Activated CD8-positive, alpha-beta memory T cell treated with anti-CD3 and anti-CD28 coated beads, Interleukin-2, amount 50 U/mL, for 24 hours (primary cell): ENCODE data around the gene MICU1.

Experiments
- DNase-seq: peaks from one replicate; pipeline ENCODE4 v3.0.0-alpha.2; 2020; ENCODE audit errors: extremely low read depth

MICU1 gene

DNA sequence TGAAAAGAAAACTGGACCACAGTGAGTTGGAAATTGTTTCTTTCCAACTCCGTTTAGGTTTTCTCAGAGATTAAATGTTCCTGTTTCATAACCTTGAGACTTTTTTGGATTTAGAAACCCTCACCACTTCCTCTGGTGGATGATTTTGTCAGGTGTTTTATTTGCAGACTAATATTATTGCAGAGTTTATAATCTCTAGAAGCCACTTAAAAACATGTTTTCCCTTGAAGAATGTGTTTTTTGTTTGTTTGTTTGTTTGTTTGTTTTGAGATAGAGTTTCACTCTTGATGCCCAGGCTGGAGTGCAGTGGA, 520 bp upstream of the MICU1 start:
- no peak for DNase-seq

DNA sequence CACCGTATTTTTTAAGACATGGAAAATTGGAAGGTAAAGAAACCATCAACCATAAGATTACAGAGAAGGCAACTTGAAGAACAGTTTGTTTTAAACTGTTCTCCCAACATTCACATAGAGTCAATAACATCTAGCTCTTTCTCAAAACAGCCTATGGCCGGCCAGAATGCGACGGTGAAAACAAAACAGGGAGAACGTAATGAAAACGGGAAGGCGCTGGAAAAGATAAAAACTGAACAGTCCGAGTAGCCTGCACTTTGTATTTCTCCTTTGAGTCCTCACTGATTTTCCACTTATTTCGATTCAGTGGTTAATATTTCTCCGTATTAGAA, 637 bp downstream of the MICU1 start:
- DNase-seq = no peak

GRCh38 chr10:72622271-72622670, 3.6 kb downstream of the MICU1 start:
- no peak for DNase-seq

DNA sequence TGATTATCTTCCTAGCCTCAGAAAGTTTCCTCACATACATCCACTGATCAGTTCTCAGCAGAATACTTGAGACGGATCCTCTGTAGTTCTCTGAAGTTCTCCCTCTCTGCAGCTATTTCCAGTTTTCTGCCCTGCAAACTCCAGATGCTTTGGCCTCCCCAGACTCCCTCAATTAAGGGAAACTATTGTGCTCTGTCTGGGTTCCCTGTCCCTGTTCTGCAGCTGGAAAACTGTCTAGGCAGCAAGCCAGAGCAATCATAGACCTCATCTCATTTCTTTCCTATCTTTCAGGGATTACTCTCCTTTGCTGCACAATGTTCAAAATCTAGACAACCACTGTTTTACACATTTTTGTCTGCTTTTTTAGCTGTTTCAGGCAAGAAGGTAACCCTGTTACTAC, 9.2 kb downstream of the MICU1 start:
- DNase-seq = no peak

- no peak for DNase-seq
Observed at GRCh38 chr10:72615970-72616369, 9.9 kb downstream of the MICU1 start.

GRCh38 chr10:72612203-72612826, 13.6 kb downstream of the MICU1 start:
- no peak for DNase-seq

- no peak for DNase-seq
Observed at GRCh38 chr10:72611783-72612182, 14.1 kb downstream of the MICU1 start.

GRCh38 chr10:72610466-72610865, 15.4 kb downstream of the MICU1 start:
- no peak for DNase-seq

GRCh38 chr10:72605122-72605521, 20.8 kb downstream of the MICU1 start:
- no peak for DNase-seq

DNA sequence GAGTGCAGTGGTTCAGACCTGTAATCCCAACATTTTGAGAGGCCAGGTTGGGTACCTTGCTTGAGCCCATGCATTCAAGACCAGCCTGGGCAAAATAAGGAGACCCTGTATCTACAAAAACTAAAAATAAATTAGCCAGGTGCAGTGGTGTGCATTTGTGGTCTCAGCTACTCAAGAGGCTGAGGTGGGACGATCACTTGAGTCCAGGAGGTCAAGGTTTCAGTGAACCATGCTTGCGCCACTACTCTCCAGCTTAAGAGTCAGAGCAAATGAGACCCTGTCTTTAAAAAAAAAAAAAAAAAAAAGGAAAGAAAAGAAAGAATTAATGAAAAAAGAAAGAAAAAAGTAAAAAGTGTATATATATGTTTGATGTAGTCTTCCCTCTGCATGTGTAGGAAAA, 24.7 kb downstream of the MICU1 start:
- DNase-seq = no peak

DNA sequence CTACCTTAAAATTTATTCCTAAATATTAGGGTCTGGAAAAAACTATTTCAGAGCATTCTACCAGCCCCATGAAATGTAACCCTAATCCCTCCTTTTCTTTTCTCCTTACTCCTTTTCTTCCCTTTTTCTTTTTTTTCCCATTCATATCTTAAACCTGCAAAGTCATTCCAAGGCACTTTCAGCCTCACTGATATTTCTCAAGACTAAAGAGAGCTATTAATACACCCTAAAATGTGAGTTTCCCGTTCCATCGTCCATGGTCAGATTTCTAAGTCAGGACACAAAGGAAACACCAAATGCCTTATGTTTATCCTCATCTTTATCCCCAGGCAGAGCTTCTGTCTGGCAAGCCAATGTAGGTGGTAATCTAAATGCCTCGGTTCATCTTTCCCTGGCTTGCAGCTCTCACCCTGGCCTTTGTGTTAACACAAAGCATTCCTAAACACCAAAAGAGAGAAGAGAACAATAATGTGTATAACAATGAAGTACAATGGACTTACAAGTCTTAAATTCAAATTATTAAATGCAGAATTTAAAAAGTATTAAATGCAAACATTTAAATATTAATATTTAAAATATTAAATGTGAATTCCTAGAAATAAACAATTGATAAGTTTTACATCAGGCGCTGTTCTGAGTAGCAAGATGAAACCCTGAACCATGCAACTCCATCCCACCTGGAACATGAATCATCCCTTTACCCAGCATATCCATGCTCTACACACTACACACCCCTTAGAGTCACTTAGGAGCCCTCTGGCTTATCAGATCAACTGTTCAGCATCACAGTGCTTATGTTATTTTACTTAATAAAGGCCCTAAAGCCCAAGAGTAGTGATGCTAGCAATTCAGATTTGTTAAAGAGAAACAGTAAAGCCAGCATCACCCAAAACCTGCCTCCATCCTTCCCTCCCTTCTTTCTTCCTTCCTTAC, 26.8 kb downstream of the MICU1 start:
- no peak for DNase-seq

- no peak for DNase-seq
Observed at GRCh38 chr10:72597897-72598296, 28.0 kb downstream of the MICU1 start.

- no peak for DNase-seq
Observed at GRCh38 chr10:72595436-72595835, 30.4 kb downstream of the MICU1 start.

DNA sequence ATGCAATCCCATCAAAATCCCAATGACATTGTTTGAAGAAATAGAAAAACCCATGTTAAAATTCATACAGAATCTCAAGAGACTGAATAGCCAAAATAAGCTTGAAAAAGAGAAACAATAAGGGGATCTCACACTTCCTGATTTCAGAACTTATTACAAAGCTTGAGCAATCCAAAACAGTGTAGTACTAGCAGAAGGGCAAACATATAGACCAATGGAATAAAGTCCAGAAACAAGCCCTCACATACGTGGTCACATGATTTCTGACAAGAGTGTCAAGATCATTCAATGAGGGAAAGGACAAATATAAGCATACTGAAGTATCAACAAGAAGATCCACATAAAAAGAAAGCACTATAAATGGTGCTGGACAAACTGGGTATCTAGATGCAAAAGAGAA, 31.9 kb downstream of the MICU1 start:
- DNase-seq = no peak

GRCh38 chr10:72588266-72588665, 37.6 kb downstream of the MICU1 start:
- no peak for DNase-seq

- DNase-seq = no peak
Observed at GRCh38 chr10:72587568-72587967, 38.3 kb downstream of the MICU1 start.

- DNase-seq = no peak
Observed at GRCh38 chr10:72574636-72575035, 51.2 kb downstream of the MICU1 start.

- DNase-seq = no peak
Observed at GRCh38 chr10:72573079-72573478, 52.8 kb downstream of the MICU1 start.

DNA sequence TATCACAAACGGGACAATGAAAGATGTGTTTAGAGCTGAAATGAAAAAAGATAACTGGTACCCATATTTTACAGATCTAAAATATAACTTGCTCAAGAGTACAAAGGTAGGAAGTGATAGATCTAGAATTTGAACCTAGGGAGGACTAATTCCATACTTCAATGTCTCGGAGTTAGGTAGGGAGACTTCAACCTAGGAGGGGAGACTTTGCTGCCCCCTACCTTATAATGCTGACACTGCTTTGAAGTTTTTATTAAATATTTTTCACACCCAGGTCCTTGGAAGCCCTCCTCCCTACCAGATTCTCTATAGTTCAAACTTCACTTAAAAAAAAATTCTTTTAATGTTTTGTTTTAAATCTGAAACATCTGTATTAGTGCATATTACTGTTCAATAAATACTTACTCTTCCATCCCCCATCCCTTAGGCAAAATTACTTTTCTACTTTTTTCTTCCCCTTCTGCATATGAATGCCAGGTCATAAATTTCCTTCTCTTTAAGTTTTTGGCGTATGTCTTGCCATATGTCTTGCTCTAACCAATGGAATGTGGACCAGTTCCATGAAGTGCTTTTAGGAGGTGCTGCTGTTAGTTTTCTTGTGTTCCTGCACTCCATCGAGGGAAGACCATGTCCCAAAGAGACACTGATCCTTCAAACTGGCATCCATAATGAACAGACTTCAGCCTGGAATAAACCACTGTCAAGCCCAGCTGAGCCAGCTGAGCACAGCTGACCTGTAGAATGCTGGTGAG, 57.8 kb downstream of the MICU1 start:
- DNase-seq = no peak

- DNase-seq = no peak
Observed at GRCh38 chr10:72567421-72567820, 58.5 kb downstream of the MICU1 start.

DNA sequence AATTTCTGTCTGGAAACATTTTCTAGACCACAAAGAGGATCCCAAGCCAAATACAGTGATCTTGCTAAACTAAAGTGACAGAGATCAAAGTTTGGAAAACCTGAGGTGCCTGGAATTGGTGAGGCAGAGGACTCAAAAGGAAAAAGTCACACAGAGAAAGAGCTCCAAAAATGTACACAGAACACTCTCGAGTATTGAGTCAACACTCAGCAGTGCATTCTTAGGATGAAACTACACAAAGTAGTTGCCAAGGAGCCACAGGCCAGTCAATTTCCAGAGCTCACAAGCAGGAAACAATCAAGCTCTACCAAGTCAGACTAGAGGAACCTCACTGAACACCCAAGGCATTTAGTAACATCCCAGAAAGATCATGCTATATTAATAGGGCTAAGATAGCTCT, 61.3 kb downstream of the MICU1 start:
- no peak for DNase-seq

GRCh38 chr10:72563327-72563932, 62.4 kb downstream of the MICU1 start:
- DNase-seq = peak; percentile 2
